Epithelial cell of prostate (primary cell): ENCODE results near the gene OPN1MW2.
"Not testable (repeated sequence)": the region's sequence is repeated elsewhere in the genome, so short reads cannot be mapped to it uniquely, and the experiment has no call there.

Experiments
- DNase-seq: peaks from one replicate; pipeline ENCODE4 v3.0.0-alpha.2; 2011; ENCODE audit warnings: low read depth, low spot score
- H3K27ac ChIP-seq: fragments of 450-650 bp; 2 replicates; pipeline ENCODE4 v1.5.1; 2017; ENCODE audit warnings: mild to moderate bottlenecking

OPN1MW2 gene

DNA sequence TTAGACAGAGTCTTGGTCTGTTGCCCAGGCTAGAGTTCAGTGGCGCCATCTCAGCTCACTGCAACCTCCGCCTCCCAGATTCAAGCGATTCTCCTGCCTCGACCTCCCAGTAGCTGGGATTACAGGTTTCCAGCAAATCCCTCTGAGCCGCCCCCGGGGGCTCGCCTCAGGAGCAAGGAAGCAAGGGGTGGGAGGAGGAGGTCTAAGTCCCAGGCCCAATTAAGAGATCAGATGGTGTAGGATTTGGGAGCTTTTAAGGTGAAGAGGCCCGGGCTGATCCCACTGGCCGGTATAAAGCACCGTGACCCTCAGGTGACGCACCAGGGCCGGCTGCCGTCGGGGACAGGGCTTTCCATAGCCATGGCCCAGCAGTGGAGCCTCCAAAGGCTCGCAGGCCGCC is at the start of gene OPN1MW2:
TSS of gene OPN1MW2 (plus strand) at position 301 of the 400 bp plus-strand sequence. CDS start at position 361, 60 bp downstream.
- not testable (repeated sequence) for DNase-seq, H3K27ac ChIP-seq

DNA sequence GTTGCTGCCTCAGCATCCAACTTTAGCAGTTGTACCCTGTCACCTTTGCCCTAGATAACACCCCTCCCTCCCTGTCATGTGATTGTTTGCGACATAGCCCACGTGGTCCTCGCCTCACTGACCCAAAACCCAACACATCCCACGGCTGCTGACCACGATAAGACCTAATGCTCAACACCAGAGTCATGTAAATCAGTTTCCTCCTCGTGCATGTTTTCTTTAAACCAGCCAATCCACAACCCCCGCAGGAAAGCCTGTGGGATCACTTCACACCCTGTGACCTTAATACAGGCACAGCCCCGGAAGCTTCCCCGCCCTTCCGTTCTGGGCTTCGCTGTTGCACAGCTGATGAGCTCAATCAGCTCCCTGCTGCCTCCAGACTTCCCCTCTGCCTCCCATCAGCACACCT is 47.0 kb upstream of the OPN1MW2 start:
- DNase-seq, H3K27ac ChIP-seq: not testable (repeated sequence)

DNA sequence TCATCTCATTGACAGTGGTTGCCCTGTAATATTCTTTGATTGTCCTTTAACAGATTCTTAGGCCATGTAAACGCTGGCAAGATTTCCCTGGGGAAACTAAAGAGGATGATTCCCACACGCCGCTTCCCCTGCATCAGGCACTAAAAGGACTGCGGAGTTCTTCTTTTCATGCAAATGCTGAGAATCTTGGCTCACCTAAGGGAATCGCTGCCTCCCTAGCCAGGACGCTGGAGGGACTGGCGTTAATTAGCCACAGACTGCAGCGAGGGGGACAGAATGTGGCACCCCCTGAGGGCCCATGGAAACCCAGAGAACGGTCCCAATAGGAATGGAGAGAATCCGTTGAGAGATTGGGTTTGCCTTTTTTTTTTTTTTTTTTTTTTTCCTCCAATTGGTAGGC is 45.2 kb upstream of the OPN1MW2 start:
- H3K27ac ChIP-seq, DNase-seq: not testable (repeated sequence)

DNA sequence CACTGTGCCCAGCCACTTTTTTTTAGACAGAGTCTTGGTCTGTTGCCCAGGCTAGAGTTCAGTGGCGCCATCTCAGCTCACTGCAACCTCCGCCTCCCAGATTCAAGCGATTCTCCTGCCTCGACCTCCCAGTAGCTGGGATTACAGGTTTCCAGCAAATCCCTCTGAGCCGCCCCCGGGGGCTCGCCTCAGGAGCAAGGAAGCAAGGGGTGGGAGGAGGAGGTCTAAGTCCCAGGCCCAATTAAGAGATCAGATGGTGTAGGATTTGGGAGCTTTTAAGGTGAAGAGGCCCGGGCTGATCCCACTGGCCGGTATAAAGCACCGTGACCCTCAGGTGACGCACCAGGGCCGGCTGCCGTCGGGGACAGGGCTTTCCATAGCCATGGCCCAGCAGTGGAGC is 37.3 kb upstream of the OPN1MW2 start, which contains the start of gene OPN1MW:
TSS of gene OPN1MW (plus strand) at position 301 of the 400 bp plus-strand sequence. CDS start at position 383, 82 bp downstream.
- H3K27ac ChIP-seq, DNase-seq: not testable (repeated sequence)

DNA sequence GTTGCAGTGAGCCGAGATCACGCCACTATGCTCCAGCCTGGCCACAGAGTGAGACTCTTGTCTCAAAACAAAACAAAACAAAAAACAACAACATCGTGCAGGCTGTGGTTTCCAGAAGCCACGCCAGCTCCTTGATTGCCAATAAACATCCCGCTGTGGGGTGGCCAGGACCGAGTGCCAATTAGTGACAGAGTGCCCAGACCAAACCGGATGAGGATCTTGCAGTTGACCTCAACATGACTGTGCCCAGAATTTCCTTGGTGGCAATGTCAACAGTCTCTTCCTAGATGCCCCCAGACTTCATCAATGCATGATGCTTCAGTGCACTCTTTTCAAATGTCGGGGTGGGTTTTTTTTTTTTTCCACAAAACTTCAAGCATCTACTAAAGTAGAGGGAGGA is 35.8 kb upstream of the OPN1MW2 start:
- not testable (repeated sequence) for H3K27ac ChIP-seq, DNase-seq

DNA sequence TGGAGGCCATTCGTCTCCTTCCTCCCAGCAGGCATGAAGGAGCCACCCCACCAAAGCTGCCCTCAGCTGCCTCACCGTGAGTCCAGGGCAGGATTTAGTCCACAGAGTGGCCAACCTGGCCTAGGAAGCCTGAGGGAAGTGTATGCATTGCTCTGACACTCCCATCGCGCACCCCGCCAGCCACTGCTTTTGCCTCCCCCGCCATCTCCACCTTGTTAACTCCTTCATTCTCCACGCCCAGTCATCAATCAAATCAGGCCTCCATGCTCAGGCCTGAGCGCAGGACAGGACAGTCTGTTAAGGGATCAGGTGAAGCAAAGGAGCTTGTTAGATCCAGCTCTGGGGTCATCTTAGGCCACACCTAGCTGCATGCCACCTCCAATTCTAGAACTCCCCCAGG is 26.7 kb upstream of the OPN1MW2 start:
- not testable (repeated sequence) for DNase-seq, H3K27ac ChIP-seq

DNA sequence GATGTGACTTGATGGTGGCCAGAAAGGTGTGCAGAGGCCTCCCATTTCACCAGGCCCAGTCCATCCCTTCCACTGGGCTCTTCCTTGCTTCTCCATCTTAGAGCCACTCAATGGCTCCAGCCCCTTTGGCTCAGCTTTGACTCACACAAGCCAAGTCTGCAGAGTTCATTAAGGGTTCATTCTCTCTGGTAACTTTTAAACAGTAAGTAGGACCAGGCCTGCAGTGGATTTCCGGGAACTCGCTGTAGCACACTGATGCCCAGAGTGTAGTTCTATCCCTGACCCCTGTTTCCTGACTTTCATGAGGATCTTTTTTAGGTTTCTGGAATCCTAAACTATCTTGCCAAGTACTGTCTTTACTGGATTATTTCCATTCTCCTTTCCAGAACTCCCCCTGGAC is 25.2 kb upstream of the OPN1MW2 start:
- DNase-seq, H3K27ac ChIP-seq: not testable (repeated sequence)

DNA sequence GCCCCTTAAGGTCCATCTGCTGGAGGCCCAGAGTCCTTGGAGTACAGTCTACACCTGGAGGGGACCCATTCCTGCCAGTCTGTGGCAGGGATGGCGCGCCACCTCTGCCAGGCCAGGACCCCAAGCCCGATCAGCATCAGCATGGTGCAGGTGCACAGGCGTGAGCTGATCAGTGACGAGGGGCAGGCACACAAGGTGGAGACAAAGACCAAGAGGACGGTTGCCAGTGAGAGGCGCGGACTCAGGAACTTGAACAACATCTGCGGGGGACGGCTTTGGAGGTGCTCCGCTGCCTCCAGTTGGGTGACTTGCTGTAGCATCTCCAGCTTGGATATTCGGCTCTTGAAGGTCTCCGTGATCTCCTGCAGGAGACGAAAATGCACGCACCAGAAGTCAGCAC is 23.1 kb upstream of the OPN1MW2 start:
- not testable (repeated sequence) for H3K27ac ChIP-seq, DNase-seq

DNA sequence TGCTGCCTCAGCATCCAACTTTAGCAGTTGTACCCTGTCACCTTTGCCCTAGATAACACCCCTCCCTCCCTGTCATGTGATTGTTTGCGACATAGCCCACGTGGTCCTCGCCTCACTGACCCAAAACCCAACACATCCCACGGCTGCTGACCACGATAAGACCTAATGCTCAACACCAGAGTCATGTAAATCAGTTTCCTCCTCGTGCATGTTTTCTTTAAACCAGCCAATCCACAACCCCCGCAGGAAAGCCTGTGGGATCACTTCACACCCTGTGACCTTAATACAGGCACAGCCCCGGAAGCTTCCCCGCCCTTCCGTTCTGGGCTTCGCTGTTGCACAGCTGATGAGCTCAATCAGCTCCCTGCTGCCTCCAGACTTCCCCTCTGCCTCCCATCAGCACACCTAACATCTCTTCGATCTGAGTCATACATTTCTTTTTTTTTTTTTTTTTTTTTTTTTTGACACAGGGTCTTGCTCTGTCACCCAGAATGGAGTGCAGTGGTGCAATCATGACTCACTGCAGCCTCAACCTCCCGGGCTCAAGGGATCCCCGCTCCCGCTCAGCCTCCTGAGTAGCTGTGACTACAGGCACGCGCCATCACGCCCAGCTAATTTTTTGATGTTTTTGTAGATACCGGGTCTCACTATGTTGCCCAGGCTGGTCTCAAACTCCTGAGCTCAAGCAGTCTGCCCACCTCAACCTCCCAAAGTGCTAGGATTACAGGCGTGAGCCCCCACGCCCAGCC is 9.7 kb upstream of the OPN1MW2 start:
- not testable (repeated sequence) for H3K27ac ChIP-seq, DNase-seq

DNA sequence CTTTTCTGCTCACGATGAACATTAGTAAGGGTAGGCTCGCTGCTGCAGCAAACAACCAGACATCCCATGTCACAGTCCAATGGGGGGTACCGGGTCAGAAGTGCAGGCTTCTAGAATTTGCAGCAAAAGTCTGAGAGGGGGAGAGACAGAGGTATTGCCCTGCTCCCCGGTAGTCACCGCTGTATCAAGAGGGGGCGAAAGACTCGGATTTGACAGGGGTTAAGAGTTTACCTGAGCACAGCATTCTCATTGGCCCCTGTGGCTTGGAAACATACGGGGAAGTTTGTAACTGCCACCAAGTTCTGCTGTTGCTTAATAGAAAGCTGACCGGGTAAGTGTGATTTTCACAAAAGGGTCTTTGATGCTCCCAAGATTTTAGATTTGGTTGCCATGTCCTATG is 8.5 kb upstream of the OPN1MW2 start:
- H3K27ac ChIP-seq, DNase-seq: not testable (repeated sequence)

DNA sequence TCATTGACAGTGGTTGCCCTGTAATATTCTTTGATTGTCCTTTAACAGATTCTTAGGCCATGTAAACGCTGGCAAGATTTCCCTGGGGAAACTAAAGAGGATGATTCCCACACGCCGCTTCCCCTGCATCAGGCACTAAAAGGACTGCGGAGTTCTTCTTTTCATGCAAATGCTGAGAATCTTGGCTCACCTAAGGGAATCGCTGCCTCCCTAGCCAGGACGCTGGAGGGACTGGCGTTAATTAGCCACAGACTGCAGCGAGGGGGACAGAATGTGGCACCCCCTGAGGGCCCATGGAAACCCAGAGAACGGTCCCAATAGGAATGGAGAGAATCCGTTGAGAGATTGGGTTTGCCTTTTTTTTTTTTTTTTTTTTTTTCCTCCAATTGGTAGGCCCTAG is 8.1 kb upstream of the OPN1MW2 start:
- not testable (repeated sequence) for DNase-seq

DNA sequence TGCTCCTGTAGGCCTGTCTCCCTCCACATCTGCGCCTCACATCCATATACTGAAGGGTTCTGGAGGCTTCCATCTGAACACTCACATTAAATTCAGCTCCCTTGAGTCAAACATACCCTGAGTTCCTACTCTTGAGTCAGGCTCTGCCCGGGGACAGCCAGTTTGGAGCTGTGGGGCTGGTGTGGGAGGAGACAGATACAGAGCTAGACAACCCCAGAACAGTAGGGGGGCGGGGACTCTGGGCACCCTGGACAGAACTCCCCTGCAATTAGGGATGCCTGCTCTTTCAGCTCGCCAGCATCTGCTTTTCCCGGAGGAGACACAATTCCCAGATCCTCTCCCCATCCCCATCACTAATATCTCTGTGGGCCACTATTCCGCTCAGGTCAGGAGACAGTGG is 5.7 kb downstream of the OPN1MW2 start:
- not testable (repeated sequence) for H3K27ac ChIP-seq, DNase-seq

More for the DNA sequence above, 8.1 kb upstream of the OPN1MW2 start:
- not testable (repeated sequence) for H3K27ac ChIP-seq

DNA sequence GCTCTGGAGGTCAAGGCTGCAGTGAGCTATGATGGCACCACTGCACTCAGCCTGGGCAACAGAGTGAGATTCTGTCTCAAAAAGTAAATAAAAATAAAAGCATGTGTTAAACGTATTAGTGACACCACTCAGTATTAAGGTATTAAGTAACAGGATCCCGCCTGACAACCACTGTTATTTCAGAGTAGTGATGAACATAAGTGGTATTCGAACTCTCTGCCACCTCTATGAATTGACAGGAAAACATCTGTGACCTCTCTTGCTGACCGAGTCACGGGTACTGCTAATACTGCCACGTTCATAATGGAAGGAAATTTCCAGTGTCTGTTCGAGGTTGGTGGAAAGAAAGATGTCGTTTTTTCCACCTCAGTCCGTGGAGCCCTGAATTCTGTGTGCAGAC is 7.2 kb downstream of the OPN1MW2 start:
- H3K27ac ChIP-seq, DNase-seq: not testable (repeated sequence)

DNA sequence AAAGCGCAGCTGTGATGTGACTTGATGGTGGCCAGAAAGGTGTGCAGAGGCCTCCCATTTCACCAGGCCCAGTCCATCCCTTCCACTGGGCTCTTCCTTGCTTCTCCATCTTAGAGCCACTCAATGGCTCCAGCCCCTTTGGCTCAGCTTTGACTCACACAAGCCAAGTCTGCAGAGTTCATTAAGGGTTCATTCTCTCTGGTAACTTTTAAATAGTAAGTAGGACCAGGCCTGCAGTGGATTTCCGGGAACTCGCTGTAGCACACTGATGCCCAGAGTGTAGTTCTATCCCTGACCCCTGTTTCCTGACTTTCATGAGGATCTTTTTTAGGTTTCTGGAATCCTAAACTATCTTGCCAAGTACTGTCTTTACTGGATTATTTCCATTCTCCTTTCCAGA is 11.9 kb downstream of the OPN1MW2 start:
- H3K27ac ChIP-seq, DNase-seq: not testable (repeated sequence)

DNA sequence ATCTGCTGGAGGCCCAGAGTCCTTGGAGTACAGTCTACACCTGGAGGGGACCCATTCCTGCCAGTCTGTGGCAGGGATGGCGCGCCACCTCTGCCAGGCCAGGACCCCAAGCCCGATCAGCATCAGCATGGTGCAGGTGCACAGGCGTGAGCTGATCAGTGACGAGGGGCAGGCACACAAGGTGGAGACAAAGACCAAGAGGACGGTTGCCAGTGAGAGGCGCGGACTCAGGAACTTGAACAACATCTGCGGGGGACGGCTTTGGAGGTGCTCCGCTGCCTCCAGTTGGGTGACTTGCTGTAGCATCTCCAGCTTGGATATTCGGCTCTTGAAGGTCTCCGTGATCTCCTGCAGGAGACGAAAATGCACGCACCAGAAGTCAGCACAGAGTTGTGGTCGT is 14.1 kb downstream of the OPN1MW2 start:
- H3K27ac ChIP-seq, DNase-seq: not testable (repeated sequence)

DNA sequence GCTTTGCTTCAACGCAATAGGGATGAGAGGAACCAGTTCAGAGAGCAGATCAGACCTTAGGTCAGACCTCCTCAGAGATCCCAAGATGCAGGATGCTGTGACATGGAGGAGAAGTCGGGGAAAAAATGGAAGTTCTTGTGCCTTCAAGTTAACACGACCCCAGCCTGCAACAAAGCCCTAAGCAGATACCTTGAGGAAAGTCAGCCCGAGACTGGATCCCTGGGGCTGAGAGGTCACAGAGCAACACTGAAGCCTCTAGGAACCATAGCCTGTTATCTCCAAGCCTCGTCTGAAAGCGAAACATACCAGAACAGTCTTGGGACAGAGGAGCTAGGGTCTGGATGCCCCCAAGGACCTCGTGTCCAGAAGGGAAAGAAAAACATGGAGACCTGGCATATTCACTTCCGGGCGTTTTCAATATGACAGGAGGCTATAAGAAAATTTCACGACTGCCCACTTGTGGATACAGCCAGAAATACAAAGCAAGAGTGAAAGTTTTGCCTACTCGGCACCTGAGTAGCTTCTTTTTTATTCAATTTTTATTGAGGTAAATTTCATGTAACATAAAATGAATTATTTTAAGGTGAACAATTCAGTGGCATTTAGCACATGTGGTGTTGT is 19.5 kb downstream of the OPN1MW2 start:
- DNase-seq, H3K27ac ChIP-seq: not testable (repeated sequence)

DNA sequence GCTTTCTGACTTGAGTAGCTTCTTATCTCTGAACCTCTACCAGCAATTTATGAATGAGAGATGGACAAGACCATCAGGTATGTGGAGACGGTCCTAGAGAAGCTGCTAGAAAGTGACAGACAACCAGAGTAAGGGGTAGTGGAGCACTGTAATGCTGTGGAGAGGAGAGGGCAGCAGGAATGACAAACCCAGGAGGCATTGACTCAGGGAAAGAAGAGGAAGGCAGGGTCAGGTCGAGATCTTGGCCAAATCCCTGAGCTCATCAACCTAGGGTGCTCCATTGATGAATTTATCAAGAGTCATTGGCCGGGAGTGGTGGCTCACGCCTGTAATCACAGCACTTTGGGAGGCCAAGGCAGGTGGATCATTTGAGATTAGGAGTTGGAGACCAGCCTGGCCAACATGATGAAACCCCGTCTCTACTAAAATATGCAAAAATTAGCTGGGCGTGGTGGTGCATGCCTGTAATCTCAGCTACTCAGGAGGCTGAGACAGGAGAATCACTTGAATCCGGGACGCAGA is 20.5 kb downstream of the OPN1MW2 start:
- H3K27ac ChIP-seq, DNase-seq: not testable (repeated sequence)

DNA sequence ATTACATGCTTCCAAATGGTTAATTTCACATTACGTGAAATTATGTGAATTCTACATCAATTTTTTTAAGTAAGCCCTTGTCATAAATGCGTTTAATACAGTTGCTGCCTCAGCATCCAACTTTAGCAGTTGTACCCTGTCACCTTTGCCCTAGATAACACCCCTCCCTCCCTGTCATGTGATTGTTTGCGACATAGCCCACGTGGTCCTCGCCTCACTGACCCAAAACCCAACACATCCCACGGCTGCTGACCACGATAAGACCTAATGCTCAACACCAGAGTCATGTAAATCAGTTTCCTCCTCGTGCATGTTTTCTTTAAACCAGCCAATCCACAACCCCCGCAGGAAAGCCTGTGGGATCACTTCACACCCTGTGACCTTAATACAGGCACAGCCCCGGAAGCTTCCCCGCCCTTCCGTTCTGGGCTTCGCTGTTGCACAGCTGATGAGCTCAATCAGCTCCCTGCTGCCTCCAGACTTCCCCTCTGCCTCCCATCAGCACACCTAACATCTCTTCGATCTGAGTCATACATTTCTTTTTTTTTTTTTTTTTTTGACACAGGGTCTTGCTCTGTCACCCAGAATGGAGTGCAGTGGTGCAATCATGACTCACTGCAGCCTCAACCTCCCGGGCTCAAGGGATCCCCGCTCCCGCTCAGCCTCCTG is 28.0 kb downstream of the OPN1MW2 start:
- DNase-seq, H3K27ac ChIP-seq: not testable (repeated sequence)

DNA sequence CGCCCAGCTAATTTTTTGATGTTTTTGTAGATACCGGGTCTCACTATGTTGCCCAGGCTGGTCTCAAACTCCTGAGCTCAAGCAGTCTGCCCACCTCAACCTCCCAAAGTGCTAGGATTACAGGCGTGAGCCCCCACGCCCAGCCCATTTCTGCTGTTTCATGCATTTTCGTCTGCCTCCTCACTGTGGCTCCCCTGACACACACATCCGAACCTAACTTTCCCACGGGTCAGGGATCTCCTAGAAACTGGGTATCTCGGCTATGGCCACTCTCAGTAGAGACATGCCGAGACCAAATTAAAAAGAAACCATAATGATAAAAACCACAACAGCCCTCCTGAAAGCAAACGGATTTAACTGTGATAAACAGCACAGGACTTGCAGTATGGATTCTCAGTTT is 28.5 kb downstream of the OPN1MW2 start:
- DNase-seq, H3K27ac ChIP-seq: not testable (repeated sequence)

DNA sequence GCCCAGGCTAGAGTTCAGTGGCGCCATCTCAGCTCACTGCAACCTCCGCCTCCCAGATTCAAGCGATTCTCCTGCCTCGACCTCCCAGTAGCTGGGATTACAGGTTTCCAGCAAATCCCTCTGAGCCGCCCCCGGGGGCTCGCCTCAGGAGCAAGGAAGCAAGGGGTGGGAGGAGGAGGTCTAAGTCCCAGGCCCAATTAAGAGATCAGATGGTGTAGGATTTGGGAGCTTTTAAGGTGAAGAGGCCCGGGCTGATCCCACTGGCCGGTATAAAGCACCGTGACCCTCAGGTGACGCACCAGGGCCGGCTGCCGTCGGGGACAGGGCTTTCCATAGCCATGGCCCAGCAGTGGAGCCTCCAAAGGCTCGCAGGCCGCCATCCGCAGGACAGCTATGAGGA is 37.7 kb downstream of the OPN1MW2 start, which contains the start of gene OPN1MW3:
TSS of gene OPN1MW3 (plus strand) at position 301 of the 400 bp plus-strand sequence. CDS start at position 339, 38 bp downstream.
- DNase-seq, H3K27ac ChIP-seq: not testable (repeated sequence)
